Thoracic aorta (tissue), 2 donors: ENCODE results near the gene CLCA1. TPM values are rescaled to one million over a fixed set of nuclear protein-coding genes. Genes with fewer than 3 reads are reported as not detected.

Experiments
- ATAC-seq: fragments of 150-250 bp; one replicate; pipeline ENCODE4 v1.8.0; 2017; ENCODE audit warnings: low read depth; ENCODE audit not compliant: insufficient number of reproducible peaks, low FRiP score
- DNase-seq: peaks from one replicate; pipeline ENCODE4 v3.0.0-alpha.2; 2020; ENCODE audit warnings: low spot score
- H3K27ac ChIP-seq, 2 donors: fragments of 200-600 bp; sonication (generic); 1 replicate in 1 of 2; 2 replicates in 1 of 2; pipeline ENCODE4 v1.5.1; 2016; ENCODE audit warnings: mild to moderate bottlenecking in 2 of 2, moderate library complexity in 2 of 2
- H3K27me3 ChIP-seq: fragments of 200-600 bp; sonication (generic); replicated peaks from 2 replicates; pipeline ENCODE4 v1.6.0; 2016; ENCODE audit warnings: mild to moderate bottlenecking; ENCODE audit not compliant: insufficient read depth
- H3K36me3 ChIP-seq: fragments of 200-600 bp; sonication (generic); one replicate; pipeline ENCODE4 v1.5.1; 2016
- H3K4me1 ChIP-seq, 2 donors: fragments of 200-600 bp; sonication (generic); 1 replicate in 1 of 2; 2 replicates in 1 of 2; pipeline versions ENCODE4 v1.5.1 to v1.6.0; 2016; ENCODE audit warnings: low read depth in 2 of 2, mild to moderate bottlenecking in 1 of 2; ENCODE audit not compliant: control insufficient read depth in 1 of 2
- H3K4me3 ChIP-seq: fragments of 200-600 bp; sonication (generic); 2 replicates; pipeline ENCODE4 v1.5.1; 2016; ENCODE audit warnings: mild to moderate bottlenecking
- H3K9me3 ChIP-seq: fragments of 200-600 bp; sonication (generic); 2 replicates; pipeline ENCODE4 v1.5.1; 2016
- total RNA-seq, 2 donors: library from RNA; depleted of rRNA; stranded (reverse); fragments of >200 nt; gene quantifications; one replicate each; pipeline versions ENCODE4 v1.1.0 to v1.2.3, GENCODE V29; 2016
- TF ChIP-seq, protein P1 (sequence below): fragments of 200-600 bp; sonication (generic); IDR thresholded peaks from one replicate; pipeline ENCODE4 v1.5.1; 2019; ENCODE audit warnings: antibody characterized with exemption

The CLCA1 gene
- total RNA-seq, 2 donors from 2014 or later, result not detected

DNA sequence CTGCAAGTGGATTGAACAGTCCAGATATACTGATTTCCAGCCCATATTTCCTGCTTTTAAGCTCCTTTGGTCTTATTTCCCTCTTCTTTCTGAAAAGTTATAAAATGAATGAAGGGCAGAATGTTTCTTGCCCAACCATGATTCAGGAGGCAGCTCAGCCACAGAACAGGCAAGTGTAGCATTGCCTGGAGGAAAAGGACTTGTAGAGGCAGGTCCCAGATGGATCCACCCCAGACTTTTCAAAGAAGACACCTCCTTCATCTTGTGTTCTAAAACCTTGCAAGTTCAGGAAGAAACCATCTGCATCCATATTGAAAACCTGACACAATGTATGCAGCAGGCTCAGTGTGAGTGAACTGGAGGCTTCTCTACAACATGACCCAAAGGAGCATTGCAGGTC is 44.9 kb upstream of the CLCA1 start, which contains the start of gene CLCA2:
Gene CLCA2, plus strand, starts transcription at position 299 of the 400 bp plus-strand sequence. Its CDS starts 77 bp downstream, at position 376.
- H3K27ac ChIP-seq, result no peak within 1 kb of the TSS
- H3K27me3 ChIP-seq, result no peaks in the 10 kb centered on the region
- no peaks in the 10 kb centered on the region for H3K9me3 ChIP-seq
- ATAC-seq, result no peak
- no peaks in the 10 kb centered on the region for H3K36me3 ChIP-seq
- H3K4me1 ChIP-seq, result peaks cover 0 to under 1% of the 10 kb centered on the region in 2 donors
- TF ChIP-seq, protein P1, sequence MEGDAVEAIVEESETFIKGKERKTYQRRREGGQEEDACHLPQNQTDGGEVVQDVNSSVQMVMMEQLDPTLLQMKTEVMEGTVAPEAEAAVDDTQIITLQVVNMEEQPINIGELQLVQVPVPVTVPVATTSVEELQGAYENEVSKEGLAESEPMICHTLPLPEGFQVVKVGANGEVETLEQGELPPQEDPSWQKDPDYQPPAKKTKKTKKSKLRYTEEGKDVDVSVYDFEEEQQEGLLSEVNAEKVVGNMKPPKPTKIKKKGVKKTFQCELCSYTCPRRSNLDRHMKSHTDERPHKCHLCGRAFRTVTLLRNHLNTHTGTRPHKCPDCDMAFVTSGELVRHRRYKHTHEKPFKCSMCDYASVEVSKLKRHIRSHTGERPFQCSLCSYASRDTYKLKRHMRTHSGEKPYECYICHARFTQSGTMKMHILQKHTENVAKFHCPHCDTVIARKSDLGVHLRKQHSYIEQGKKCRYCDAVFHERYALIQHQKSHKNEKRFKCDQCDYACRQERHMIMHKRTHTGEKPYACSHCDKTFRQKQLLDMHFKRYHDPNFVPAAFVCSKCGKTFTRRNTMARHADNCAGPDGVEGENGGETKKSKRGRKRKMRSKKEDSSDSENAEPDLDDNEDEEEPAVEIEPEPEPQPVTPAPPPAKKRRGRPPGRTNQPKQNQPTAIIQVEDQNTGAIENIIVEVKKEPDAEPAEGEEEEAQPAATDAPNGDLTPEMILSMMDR, result no peak
- DNase-seq, result no peak
- no peak within 1 kb of the TSS for H3K4me3 ChIP-seq

DNA sequence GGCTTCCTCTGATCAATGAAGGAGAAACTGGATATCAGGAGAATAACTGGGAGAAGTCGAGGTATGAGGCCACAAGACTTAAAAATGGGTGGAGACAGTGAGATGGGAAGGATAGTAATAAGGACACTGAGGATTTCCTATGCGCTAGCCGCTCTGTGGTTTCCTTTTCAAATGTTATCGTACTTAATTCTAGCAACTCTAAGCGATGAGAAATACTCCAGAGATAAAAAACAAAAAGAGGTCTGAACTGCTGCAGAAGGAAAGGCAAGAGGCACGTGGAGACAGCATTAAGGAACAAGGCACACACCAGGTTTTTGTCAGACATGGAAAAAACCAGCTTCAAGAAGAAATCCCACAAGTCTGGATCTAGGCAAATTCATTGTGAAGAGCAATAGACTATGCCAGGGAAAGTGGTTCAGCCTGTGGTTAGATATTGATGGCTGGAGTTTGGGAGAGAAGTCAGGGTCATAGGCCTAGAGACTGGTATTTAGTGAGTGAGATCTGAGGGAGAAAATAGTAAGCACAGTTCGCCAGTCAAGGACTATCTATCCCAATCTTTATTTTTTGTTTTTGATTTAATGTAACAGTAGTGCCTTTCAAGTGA is 39.5 kb upstream of the CLCA1 start:
- no peak overlapping the region for H3K4me3 ChIP-seq
- H3K4me1 ChIP-seq, result peaks cover 5 to 17% of the 10 kb centered on the region in 2 donors
- H3K9me3 ChIP-seq, result no peaks in the 10 kb centered on the region
- no peak for DNase-seq
- no peak for ATAC-seq
- no peaks in the 10 kb centered on the region for H3K36me3 ChIP-seq
- H3K27me3 ChIP-seq, result no peaks in the 10 kb centered on the region
- TF ChIP-seq, protein P1, result no peak
- H3K27ac ChIP-seq, result peak overlapping the region in 1 of 2 donors; percentile 60

DNA sequence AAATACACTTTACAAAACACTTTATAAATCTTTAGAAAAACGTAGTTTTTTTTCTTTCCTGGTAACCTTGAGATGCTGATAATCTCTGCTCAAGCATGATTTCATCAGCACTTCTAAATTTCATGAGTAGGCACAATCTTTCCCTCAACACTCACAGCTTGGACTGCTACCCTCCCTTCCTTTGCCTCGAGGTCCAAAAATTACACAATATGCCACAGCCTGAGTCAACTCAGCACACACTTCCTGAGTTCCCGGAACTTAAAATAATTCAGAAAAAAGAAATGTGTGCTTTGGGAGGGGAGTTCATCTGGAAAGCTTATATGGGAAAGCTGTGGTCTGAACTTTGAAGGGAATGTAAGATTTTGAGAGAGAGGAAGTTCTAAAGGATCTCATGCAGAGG is 38.9 kb upstream of the CLCA1 start:
- DNase-seq (peak; percentile 13), ATAC-seq (peak; percentile 99)
- Histone ChIP-seq H3K27ac (peak overlapping the region; percentile 60 to 83), H3K9me3 (no peaks in the 10 kb centered on the region), H3K27me3 (no peaks in the 10 kb centered on the region), H3K36me3 (no peaks in the 10 kb centered on the region), H3K4me1 (peaks cover 5 to 17% of the 10 kb centered on the region in 2 donors), H3K4me3 (no peak overlapping the region)
- TF ChIP-seq, protein P1, result no peak

DNA sequence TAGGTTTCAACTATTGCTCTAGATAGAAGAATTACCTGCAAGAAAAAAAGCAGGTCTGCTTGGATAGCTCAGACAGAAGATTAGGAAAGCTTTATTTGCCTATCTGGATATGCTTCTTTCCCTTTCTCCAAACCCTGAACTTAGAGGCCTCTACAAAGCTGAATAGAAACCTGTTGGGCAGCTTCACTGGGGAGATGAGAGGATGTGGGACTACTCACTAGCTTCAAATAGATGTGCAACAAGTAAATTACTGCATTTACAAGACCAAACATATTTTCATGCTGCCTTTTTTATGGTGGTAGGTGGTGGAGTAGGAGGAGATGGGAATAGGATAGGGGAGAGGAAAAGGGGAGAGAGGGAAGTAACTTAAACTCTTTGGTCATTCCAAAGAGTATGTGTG is 38.4 kb upstream of the CLCA1 start:
- TF ChIP-seq, protein P1, result no peak
- no peaks in the 10 kb centered on the region for H3K9me3 ChIP-seq
- H3K27ac ChIP-seq, result peak overlapping the region; percentile 60 to 83
- H3K4me1 ChIP-seq, result peaks cover 5 to 17% of the 10 kb centered on the region in 2 donors
- DNase-seq (no peak), ATAC-seq (no peak)
- no peak overlapping the region for H3K4me3 ChIP-seq
- H3K36me3 ChIP-seq, result no peaks in the 10 kb centered on the region
- H3K27me3 ChIP-seq, result no peaks in the 10 kb centered on the region

- TF ChIP-seq, protein P1, result no peak
- ATAC-seq (no peak), DNase-seq (no peak)
These were observed 34.7 kb upstream of the CLCA1 start for GRCh38 chr1:86434059-86434458.

More at GRCh38 chr1:86434059-86434458, 34.7 kb upstream of the CLCA1 start:
- no peaks in the 10 kb centered on the region for H3K36me3 ChIP-seq
- no peaks in the 10 kb centered on the region for H3K27me3 ChIP-seq
- H3K9me3 ChIP-seq, result no peaks in the 10 kb centered on the region
- H3K4me3 ChIP-seq, result no peak overlapping the region
- H3K4me1 ChIP-seq, result peaks cover 5 to 15% of the 10 kb centered on the region in 2 donors
- H3K27ac ChIP-seq, result no peak overlapping the region
